ENCODE data around the gene SGSM2.

DNA sequence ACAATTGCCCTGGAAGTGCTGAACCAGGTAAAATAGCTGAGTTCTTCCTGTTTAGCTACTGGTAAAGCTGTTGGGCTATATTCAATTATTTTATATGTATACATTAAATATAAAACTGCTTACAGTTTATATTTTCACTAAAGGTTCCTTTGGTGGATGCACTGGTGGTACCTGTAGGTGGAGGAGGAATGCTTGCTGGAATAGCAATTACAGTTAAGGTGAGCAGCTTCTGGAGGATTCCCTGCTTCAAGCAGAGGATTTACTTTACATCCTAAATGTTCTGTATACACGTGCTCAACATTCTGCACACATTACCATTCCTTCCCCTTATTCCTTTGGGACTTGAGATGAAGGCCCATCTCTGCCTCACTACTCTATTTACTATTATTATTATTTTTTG, 15.9 kb upstream of the SGSM2 start:
- TF ChIP-seq CTCF (IDR thresholded peaks at IDR 0.05; ENCODE audit: low read length) (no peak), EZH2 (IDR thresholded peaks at IDR 0.05; ENCODE audit: borderline replicate concordance, low read length) (no peak)
